Keratinocyte (primary cell): ENCODE data around the gene AGAP1. TPM values are rescaled to one million over a fixed set of nuclear protein-coding genes. Genes with fewer than 3 reads are reported as not detected.
A peak's percentile ranks its signal among the peaks of the same experiment; 100 is the strongest.

Experiments
- DNase-seq: peaks from one replicate; pipeline ENCODE4 v3.0.0-alpha.2; 2011; ENCODE audit warnings: low read depth, missing footprints, low spot score
- FAIRE-seq: peaks from 2 replicates; lab custom pipeline; 2011; peaks lifted over from hg19 to GRCh38; lab: Jason Lieb, UNC
- H2AFZ ChIP-seq: 2 replicates; pipeline ENCODE4 v1.6.0; 2012; ENCODE audit warnings: low read length, control low read depth, inconsistent platforms; ENCODE audit not compliant: control insufficient read depth
- H3K27ac ChIP-seq: 2 replicates; pipeline ENCODE4 v1.5.1; 2011; ENCODE audit warnings: low read length; ENCODE audit not compliant: control insufficient read depth, insufficient read depth
- H3K27me3 ChIP-seq: 3 replicates; pipeline ENCODE4 v1.6.0; 2011; ENCODE audit warnings: low read length; ENCODE audit not compliant: control insufficient read depth, insufficient read depth; ENCODE audit errors: extremely low read depth
- H3K36me3 ChIP-seq, 2 experiments: 2 replicates in 1 of 2; 3 replicates in 1 of 2; pipeline ENCODE4 v1.5.1; 2011; ENCODE audit warnings: low read length in 2 of 2, mild to moderate bottlenecking in 1 of 2; ENCODE audit not compliant: control insufficient read depth in 2 of 2, insufficient read depth in 2 of 2; ENCODE audit errors: extremely low read depth in 1 of 2
- H3K4me1 ChIP-seq: 3 replicates; pipeline ENCODE4 v1.5.1; 2011; ENCODE audit warnings: low read length; ENCODE audit not compliant: control insufficient read depth, insufficient read depth; ENCODE audit errors: extremely low read depth
- H3K4me2 ChIP-seq: 3 replicates; pipeline ENCODE4 v1.6.0; 2011; ENCODE audit warnings: low read depth, low read length; ENCODE audit not compliant: control insufficient read depth, insufficient read depth; ENCODE audit errors: extremely low read depth
- H3K4me3 ChIP-seq, 3 experiments: fragments of 200-600 bp in 1 of 3; sonication (generic) in 1 of 3; 2 replicates in 2 of 3; 3 replicates in 1 of 3; pipeline ENCODE4 v1.5.1; 2011 to 2016; ENCODE audit warnings: low read length in 3 of 3, mild to moderate bottlenecking in 3 of 3, control low read depth in 2 of 3, inconsistent platforms in 1 of 3, low read depth in 1 of 3, mixed read lengths in 1 of 3, mixed run types in 1 of 3, moderate library complexity in 1 of 3; ENCODE audit not compliant: control insufficient read depth in 2 of 3, insufficient read depth in 2 of 3; ENCODE audit errors: extremely low read depth in 1 of 3
- H3K79me2 ChIP-seq: 2 replicates; pipeline ENCODE4 v1.6.0; 2012; ENCODE audit warnings: low read length; ENCODE audit not compliant: control insufficient read depth, insufficient read depth
- H3K9ac ChIP-seq: 3 replicates; pipeline ENCODE4 v1.6.0; 2011; ENCODE audit warnings: low read length; ENCODE audit not compliant: control insufficient read depth, insufficient read depth; ENCODE audit errors: extremely low read depth
- H3K9me1 ChIP-seq: 3 replicates; pipeline ENCODE4 v1.6.0; 2011; ENCODE audit warnings: low read length; ENCODE audit not compliant: control insufficient read depth, insufficient read depth; ENCODE audit errors: extremely low read depth
- H3K9me3 ChIP-seq: 2 replicates; pipeline ENCODE4 v1.5.1; 2012; ENCODE audit warnings: low read depth, low read length; ENCODE audit not compliant: control insufficient read depth
- H4K20me1 ChIP-seq: 3 replicates; pipeline ENCODE4 v1.6.0; 2011; ENCODE audit warnings: low read length; ENCODE audit not compliant: control insufficient read depth, insufficient read depth; ENCODE audit errors: extremely low read depth
- EZH2 ChIP-seq: IDR thresholded peaks from one replicate; pipeline ENCODE4 v1.6.1; 2012; ENCODE audit warnings: inconsistent platforms, mild to moderate bottlenecking, low read length, moderate library complexity
- dilution Hi-C: fragments of 300-500 bp; cut with MboI; formaldehyde crosslinking; loops from one replicate; pipeline ENCODE4 v1.7.0; 2020; ENCODE audit warnings: low sequenced_read_pairs; ENCODE audit not compliant: extremely low pct_ligation_motif_present
- polyA plus RNA-seq, 5 experiments: library from polyadenylated mRNA; depleted of rRNA in 3 of 5; stranded (reverse) in 3 of 5; stranded (forward) in 1 of 5; unstranded in 1 of 5; fragments of >200 nt; gene quantifications; 1 replicate in 1 of 5; 2 replicates in 3 of 5; 3 replicates in 1 of 5; pipeline versions ENCODE4 v1.2.1 to v1.2.3, GENCODE V29; 2011 to 2012; ENCODE audit warnings: missing spikeins in 2 of 5, low read depth in 1 of 5, low replicate concordance in 1 of 5
- TF ChIP-seq, protein P1 (sequence below), 3 experiments: IDR thresholded peaks in 1 of 3; conservative IDR thresholded peaks in 1 of 3; optimal IDR thresholded peaks in 1 of 3; 2 replicates in 2 of 3; 3 replicates in 1 of 3; pipeline versions ENCODE3 to v1.5.1; 2011; ENCODE audit warnings: low read length in 3 of 3, mild to moderate bottlenecking in 3 of 3, moderate library complexity in 2 of 3, control low read depth in 1 of 3, inconsistent platforms in 1 of 3; ENCODE audit not compliant: insufficient read depth in 2 of 3; ENCODE audit errors: extremely low read depth in 1 of 3

The AGAP1 gene
- polyA plus RNA-seq, 1 donor (not counting 4 experiments of a cell fraction or from before 2014, with no cell fraction given), result 12.6 TPM

DNA sequence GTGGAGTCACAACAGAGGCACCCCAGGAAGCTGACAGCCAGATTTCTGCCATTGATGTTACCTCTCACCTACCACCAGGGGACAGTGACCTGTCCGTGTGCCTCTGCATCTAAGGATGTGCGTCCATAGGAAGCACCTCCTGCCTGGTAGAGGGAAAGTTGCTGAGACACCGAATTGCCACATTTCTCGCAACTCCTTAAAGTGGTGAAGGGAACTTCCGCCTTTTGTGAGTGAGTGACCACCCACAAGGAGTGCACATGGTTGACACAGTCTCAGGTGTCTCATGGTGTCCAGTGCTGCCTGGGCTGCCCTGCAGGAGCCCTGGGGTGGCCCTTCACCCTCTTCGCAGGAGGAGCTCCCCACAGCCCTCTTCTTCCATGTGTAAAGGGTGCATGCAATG, 472.6 kb downstream of the AGAP1 start:
- dilution Hi-C loops, result no loop called here
- H3K4me2 ChIP-seq, result no peak overlapping the region
- H2AFZ ChIP-seq, result no peak overlapping the region
- DNase-seq (no peak), FAIRE-seq (no peak)
- H3K4me3 ChIP-seq, result no peak overlapping the region
- no peaks in the 10 kb centered on the region for H3K27me3 ChIP-seq
- TF ChIP-seq, protein P1, sequence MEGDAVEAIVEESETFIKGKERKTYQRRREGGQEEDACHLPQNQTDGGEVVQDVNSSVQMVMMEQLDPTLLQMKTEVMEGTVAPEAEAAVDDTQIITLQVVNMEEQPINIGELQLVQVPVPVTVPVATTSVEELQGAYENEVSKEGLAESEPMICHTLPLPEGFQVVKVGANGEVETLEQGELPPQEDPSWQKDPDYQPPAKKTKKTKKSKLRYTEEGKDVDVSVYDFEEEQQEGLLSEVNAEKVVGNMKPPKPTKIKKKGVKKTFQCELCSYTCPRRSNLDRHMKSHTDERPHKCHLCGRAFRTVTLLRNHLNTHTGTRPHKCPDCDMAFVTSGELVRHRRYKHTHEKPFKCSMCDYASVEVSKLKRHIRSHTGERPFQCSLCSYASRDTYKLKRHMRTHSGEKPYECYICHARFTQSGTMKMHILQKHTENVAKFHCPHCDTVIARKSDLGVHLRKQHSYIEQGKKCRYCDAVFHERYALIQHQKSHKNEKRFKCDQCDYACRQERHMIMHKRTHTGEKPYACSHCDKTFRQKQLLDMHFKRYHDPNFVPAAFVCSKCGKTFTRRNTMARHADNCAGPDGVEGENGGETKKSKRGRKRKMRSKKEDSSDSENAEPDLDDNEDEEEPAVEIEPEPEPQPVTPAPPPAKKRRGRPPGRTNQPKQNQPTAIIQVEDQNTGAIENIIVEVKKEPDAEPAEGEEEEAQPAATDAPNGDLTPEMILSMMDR (optimal IDR thresholded peaks at IDR 0.05 in 1 of 3, IDR thresholded peaks at IDR 0.05 in 1 of 3, conservative IDR thresholded peaks at IDR 0.05 in 1 of 3; ENCODE audit: extremely low read depth in 1 of 3, insufficient read depth in 2 of 3, low read length in 3 of 3), result peak in 1 of 3 experiments; percentile 31
- TF ChIP-seq EZH2, result no peak
- no peaks in the 10 kb centered on the region for H3K4me1 ChIP-seq
- H3K27ac ChIP-seq, result no peak overlapping the region
- H3K79me2 ChIP-seq, result no peaks in the 10 kb centered on the region
- H3K9me1 ChIP-seq, result no peaks in the 10 kb centered on the region
- peaks cover 0 to 6% of the 10 kb centered on the region in 2 experiments for H3K36me3 ChIP-seq
- H3K9me3 ChIP-seq, result no peaks in the 10 kb centered on the region
- H4K20me1 ChIP-seq, result no peaks in the 10 kb centered on the region
- no peak overlapping the region for H3K9ac ChIP-seq

DNA sequence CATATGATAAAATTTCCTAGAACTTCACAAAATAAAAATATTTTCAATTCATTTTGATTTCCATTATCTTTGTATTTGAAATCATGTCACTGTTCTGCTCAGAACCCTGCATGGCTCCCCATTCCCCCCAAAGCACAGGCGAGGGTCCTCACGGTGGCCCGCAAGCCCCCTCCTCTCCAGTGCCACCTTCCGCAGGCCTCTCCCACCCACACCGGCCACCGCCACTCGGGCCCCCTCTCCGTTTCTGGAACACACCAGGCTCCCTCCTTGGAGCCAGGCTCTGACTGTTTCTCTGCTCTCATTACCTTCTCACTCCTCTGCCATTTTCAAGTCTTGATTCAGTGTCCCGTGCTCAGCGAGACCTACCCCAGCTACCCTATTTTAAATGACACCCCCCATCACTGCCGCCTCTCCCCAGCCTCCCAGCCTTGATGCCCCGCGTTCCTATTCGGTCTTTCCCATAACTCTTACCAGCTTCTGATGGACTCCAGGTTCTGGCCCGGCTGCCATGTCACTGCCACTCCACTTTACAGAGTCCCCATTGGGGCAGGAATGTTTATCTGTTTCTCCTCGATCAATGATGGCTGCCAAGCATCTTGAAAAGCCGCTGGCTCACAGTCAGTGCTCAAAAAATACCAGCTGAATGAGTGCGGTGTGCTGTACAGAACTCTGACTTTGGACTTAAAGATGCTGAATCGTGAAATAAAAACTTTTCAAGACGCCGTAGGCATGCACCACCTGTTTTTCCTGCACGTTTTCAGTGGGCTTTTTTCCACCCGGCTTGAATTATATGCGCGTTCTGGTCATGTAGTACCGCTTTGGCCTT, 473.3 kb downstream of the AGAP1 start:
- no peak overlapping the region for H3K27ac ChIP-seq
- no peak for FAIRE-seq
- no peaks in the 10 kb centered on the region for H3K9me3 ChIP-seq
- H3K36me3 ChIP-seq, result peaks cover 0 to 6% of the 10 kb centered on the region in 2 experiments
- H3K27me3 ChIP-seq, result no peaks in the 10 kb centered on the region
- H3K4me1 ChIP-seq, result no peaks in the 10 kb centered on the region
- DNase-seq, result no peak
- H3K9ac ChIP-seq, result no peak overlapping the region
- TF ChIP-seq, protein P1 (optimal IDR thresholded peaks at IDR 0.05 in 1 of 3, IDR thresholded peaks at IDR 0.05 in 1 of 3, conservative IDR thresholded peaks at IDR 0.05 in 1 of 3; ENCODE audit: extremely low read depth in 1 of 3, insufficient read depth in 2 of 3, low read length in 3 of 3), result no peak
- TF ChIP-seq EZH2, result no peak
- H3K4me2 ChIP-seq, result no peak overlapping the region
- no peaks in the 10 kb centered on the region for H4K20me1 ChIP-seq
- no peaks in the 10 kb centered on the region for H3K79me2 ChIP-seq
- dilution Hi-C loops, result no loop called here
- H3K4me3 ChIP-seq, result no peak overlapping the region
- no peak overlapping the region for H2AFZ ChIP-seq
- no peaks in the 10 kb centered on the region for H3K9me1 ChIP-seq
